Astrocyte (in vitro differentiated cells and primary cell): ENCODE results near the gene ESRRG. TPM values are rescaled to one million over a fixed set of nuclear protein-coding genes. Genes with fewer than 3 reads are reported as not detected.

Source experiments
- DNase-seq: peaks from one replicate; pipeline ENCODE4 v3.0.0-alpha.2; 2010; ENCODE audit warnings: low read depth
- FAIRE-seq: peaks from 2 replicates; lab custom pipeline; 2011; peaks lifted over from hg19 to GRCh38; lab: Jason Lieb, UNC
- H2AFZ ChIP-seq: 2 replicates; pipeline ENCODE4 v1.6.0; 2012; ENCODE audit warnings: low read depth, low read length, inconsistent platforms
- H3K27ac ChIP-seq: 2 replicates; pipeline ENCODE4 v1.5.1; 2011; ENCODE audit warnings: low read depth, low read length, inconsistent platforms
- H3K27me3 ChIP-seq: 2 replicates; pipeline ENCODE4 v1.6.0; 2011; ENCODE audit warnings: low read length, inconsistent platforms; ENCODE audit not compliant: insufficient read depth
- H3K36me3 ChIP-seq: 2 replicates; pipeline ENCODE4 v1.5.1; 2011; ENCODE audit warnings: low read length, inconsistent platforms; ENCODE audit not compliant: insufficient read depth
- H3K4me1 ChIP-seq: 2 replicates; pipeline ENCODE4 v1.5.1; 2011; ENCODE audit warnings: low read length, inconsistent platforms; ENCODE audit not compliant: insufficient read depth
- H3K4me2 ChIP-seq: 2 replicates; pipeline ENCODE4 v1.6.0; 2012; ENCODE audit warnings: low read length, inconsistent platforms
- H3K4me3 ChIP-seq: 2 replicates; pipeline ENCODE4 v1.5.1; 2011; ENCODE audit warnings: low read depth, mild to moderate bottlenecking, low read length, inconsistent platforms; ENCODE audit not compliant: insufficient read depth
- H3K79me2 ChIP-seq: 2 replicates; pipeline ENCODE4 v1.6.0; 2012; ENCODE audit warnings: mild to moderate bottlenecking, low read length, inconsistent platforms; ENCODE audit not compliant: insufficient read depth
- H3K9ac ChIP-seq: 2 replicates; pipeline ENCODE4 v1.6.0; 2012; ENCODE audit warnings: mild to moderate bottlenecking, low read length, inconsistent platforms
- H3K9me3 ChIP-seq: 2 replicates; pipeline ENCODE4 v1.5.1; 2012; ENCODE audit warnings: low read depth, mild to moderate bottlenecking, low read length, inconsistent platforms; ENCODE audit not compliant: insufficient read depth
- H4K20me1 ChIP-seq: 2 replicates; pipeline ENCODE4 v1.6.0; 2012; ENCODE audit warnings: low read length, inconsistent platforms; ENCODE audit not compliant: insufficient read depth
- H3K27ac Mint-ChIP-seq: one replicate; pipeline ENCODE4 v1.8.0; 2021; ENCODE audit warnings: mild to moderate bottlenecking, mixed read lengths; ENCODE audit not compliant: unreplicated experiment
- H3K27me3 Mint-ChIP-seq: one replicate; pipeline ENCODE4 v1.8.0; 2021; ENCODE audit warnings: low read depth, mixed read lengths; ENCODE audit not compliant: unreplicated experiment
- H3K36me3 Mint-ChIP-seq: one replicate; pipeline ENCODE4 v1.8.0; 2021; ENCODE audit warnings: low read depth, mixed read lengths; ENCODE audit not compliant: unreplicated experiment
- H3K4me1 Mint-ChIP-seq: one replicate; pipeline ENCODE4 v1.8.0; 2021; ENCODE audit warnings: low read depth, mixed read lengths; ENCODE audit not compliant: unreplicated experiment
- H3K4me3 Mint-ChIP-seq: one replicate; pipeline ENCODE4 v1.8.0; 2021; ENCODE audit warnings: mild to moderate bottlenecking, moderate library complexity, mixed read lengths; ENCODE audit not compliant: unreplicated experiment
- H3K9me3 Mint-ChIP-seq: one replicate; pipeline ENCODE4 v1.8.0; 2021; ENCODE audit warnings: mild to moderate bottlenecking, mixed read lengths; ENCODE audit not compliant: unreplicated experiment
- EZH2 ChIP-seq: IDR thresholded peaks from 2 replicates; pipeline ENCODE4 v1.6.1; 2012; ENCODE audit warnings: mild to moderate bottlenecking, low read length, inconsistent platforms; ENCODE audit not compliant: insufficient read depth
- total RNA-seq: library from RNA; stranded (reverse); gene quantifications from 2 replicates; pipeline ENCODE4 v1.2.1, GENCODE V29; 2021
- TF ChIP-seq, protein P1 (sequence below): IDR thresholded peaks from 2 replicates; pipeline ENCODE4 v1.5.1; 2011; ENCODE audit warnings: low read depth, mild to moderate bottlenecking, inconsistent platforms, low read length, moderate library complexity; ENCODE audit not compliant: insufficient read depth

The ESRRG gene
- total RNA-seq, 1 donor from 2014 or later: 0.79 TPM

DNA sequence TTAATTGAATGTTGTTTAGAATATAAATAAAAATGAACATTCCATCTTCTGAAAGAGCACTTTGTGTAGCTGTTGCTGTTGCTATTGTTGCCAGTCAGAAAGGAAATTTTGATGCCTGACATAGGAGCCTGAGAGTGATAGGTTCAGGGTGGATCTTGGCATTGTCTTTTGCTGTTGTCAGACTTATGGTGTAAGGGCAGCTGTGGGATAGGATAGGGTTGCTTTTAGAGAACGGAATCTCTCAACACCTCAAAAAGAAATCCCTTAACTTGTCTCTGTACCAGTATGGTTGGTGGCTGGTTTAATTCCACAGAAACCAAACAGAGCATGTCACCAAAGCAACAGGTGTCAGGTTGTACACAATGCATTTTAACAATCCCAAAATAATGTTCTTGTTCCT lies 62.7 kb downstream of the ESRRG start:
- no peaks in the 10 kb centered on the region for H3K36me3 Mint-ChIP-seq
- H3K4me1 Mint-ChIP-seq: peaks cover 3% of the 10 kb centered on the region
- H3K27me3 Mint-ChIP-seq: no peaks in the 10 kb centered on the region
- H3K27me3 ChIP-seq: no peaks in the 10 kb centered on the region
- no peak for TF ChIP-seq EZH2
- TF ChIP-seq, protein P1, sequence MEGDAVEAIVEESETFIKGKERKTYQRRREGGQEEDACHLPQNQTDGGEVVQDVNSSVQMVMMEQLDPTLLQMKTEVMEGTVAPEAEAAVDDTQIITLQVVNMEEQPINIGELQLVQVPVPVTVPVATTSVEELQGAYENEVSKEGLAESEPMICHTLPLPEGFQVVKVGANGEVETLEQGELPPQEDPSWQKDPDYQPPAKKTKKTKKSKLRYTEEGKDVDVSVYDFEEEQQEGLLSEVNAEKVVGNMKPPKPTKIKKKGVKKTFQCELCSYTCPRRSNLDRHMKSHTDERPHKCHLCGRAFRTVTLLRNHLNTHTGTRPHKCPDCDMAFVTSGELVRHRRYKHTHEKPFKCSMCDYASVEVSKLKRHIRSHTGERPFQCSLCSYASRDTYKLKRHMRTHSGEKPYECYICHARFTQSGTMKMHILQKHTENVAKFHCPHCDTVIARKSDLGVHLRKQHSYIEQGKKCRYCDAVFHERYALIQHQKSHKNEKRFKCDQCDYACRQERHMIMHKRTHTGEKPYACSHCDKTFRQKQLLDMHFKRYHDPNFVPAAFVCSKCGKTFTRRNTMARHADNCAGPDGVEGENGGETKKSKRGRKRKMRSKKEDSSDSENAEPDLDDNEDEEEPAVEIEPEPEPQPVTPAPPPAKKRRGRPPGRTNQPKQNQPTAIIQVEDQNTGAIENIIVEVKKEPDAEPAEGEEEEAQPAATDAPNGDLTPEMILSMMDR: no peak
- H3K4me3 ChIP-seq: no peak overlapping the region
- H3K9me3 Mint-ChIP-seq: no peaks in the 10 kb centered on the region
- H2AFZ ChIP-seq: no peak overlapping the region
- no peaks in the 10 kb centered on the region for H3K9me3 ChIP-seq
- DNase-seq: no peak
- H3K4me2 ChIP-seq: no peak overlapping the region
- H3K4me1 ChIP-seq: no peaks in the 10 kb centered on the region
- no peaks in the 10 kb centered on the region for H3K36me3 ChIP-seq
- H3K27ac Mint-ChIP-seq: no peak overlapping the region
- no peak overlapping the region for H3K9ac ChIP-seq
- H4K20me1 ChIP-seq: no peaks in the 10 kb centered on the region
- no peak for FAIRE-seq
- no peak overlapping the region for H3K4me3 Mint-ChIP-seq
- no peaks in the 10 kb centered on the region for H3K79me2 ChIP-seq
- H3K27ac ChIP-seq: no peak overlapping the region

DNA sequence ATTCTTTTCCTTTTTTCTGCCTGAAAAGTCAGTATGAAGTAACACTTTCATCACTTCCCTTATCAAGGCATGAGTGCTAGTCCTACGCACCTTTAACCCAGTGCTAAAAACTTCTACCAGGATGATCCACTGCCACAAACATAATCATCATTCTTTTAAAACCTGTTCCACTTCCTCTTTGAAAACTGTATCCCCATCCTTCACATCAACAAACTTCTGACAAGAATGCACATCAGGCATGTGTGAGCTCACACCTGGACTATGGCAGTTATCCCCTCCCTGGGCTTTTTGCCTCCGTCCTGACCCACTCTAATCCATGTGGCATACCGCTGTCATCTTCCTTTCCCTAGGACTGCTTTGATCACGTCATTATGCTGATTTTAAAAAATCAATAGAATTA lies 70.2 kb downstream of the ESRRG start:
- Mint-ChIP-seq H3K4me1 (no peaks in the 10 kb centered on the region), H3K27ac (no peak overlapping the region), H3K4me3 (no peak overlapping the region), H3K36me3 (no peaks in the 10 kb centered on the region), H3K27me3 (no peaks in the 10 kb centered on the region), H3K9me3 (no peaks in the 10 kb centered on the region)
- Histone ChIP-seq H3K27ac (no peak overlapping the region), H4K20me1 (no peaks in the 10 kb centered on the region), H3K9me3 (no peaks in the 10 kb centered on the region), H3K36me3 (no peaks in the 10 kb centered on the region), H2AFZ (no peak overlapping the region), H3K4me1 (no peaks in the 10 kb centered on the region), H3K4me2 (no peak overlapping the region), H3K27me3 (no peaks in the 10 kb centered on the region), H3K9ac (no peak overlapping the region), H3K79me2 (no peaks in the 10 kb centered on the region), H3K4me3 (no peak overlapping the region)
- FAIRE-seq: no peak
- TF ChIP-seq, protein P1: no peak
- TF ChIP-seq EZH2: no peak
- DNase-seq: no peak

DNA sequence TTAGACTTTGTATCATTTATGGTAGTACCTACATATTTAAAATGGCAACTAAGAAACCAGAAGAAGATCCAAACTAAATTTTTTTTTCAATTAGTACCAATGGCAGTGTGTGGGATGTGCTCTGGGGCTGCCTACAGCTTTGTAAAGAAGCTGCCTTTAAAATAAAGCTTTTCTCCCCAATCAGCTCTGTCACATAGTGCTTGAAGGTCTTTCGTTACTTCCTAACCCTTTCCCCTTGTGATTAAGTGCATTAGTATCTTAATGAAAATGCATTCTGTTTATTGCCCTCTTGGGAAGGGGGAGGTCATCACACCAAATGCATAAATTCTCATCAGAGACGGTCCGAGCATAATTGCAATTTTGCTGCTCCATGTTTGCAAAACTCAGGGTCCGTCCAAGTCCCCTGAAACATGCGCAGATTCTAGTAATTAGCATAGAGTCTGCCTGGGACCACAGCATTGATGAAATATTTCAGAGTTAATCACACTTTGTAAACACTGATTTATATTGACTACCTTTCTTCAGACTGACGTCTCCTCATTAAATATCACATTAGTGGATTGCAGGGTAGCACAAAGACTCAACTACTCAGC lies 71.3 kb downstream of the ESRRG start:
- DNase-seq (no peak), FAIRE-seq (no peak)
- Mint-ChIP-seq H3K4me1 (no peaks in the 10 kb centered on the region), H3K4me3 (no peak overlapping the region), H3K9me3 (no peaks in the 10 kb centered on the region), H3K27me3 (no peaks in the 10 kb centered on the region), H3K36me3 (no peaks in the 10 kb centered on the region), H3K27ac (no peak overlapping the region)
- no peak overlapping the region for H3K4me3 ChIP-seq
- no peaks in the 10 kb centered on the region for H3K9me3 ChIP-seq
- H3K9ac ChIP-seq: no peak overlapping the region
- no peak overlapping the region for H2AFZ ChIP-seq
- no peak overlapping the region for H3K4me2 ChIP-seq
- no peaks in the 10 kb centered on the region for H3K79me2 ChIP-seq
- no peaks in the 10 kb centered on the region for H4K20me1 ChIP-seq
- no peaks in the 10 kb centered on the region for H3K27me3 ChIP-seq
- no peak overlapping the region for H3K27ac ChIP-seq
- no peaks in the 10 kb centered on the region for H3K36me3 ChIP-seq
- TF ChIP-seq, protein P1: no peak
- TF ChIP-seq EZH2: no peak
- no peaks in the 10 kb centered on the region for H3K4me1 ChIP-seq
